HG03469 (cell line): ENCODE measurements around the gene SPAG8.

ENCODE experiments used
- ATAC-seq: cut with Tn5 transposase; IDR thresholded peaks from one replicate; pipeline ENCODE4 v1.9.1; 2021; ENCODE audit warnings: mild to moderate bottlenecking, moderate library complexity, moderate number of reproducible peaks; ENCODE audit not compliant: unreplicated experiment

Gene SPAG8

DNA sequence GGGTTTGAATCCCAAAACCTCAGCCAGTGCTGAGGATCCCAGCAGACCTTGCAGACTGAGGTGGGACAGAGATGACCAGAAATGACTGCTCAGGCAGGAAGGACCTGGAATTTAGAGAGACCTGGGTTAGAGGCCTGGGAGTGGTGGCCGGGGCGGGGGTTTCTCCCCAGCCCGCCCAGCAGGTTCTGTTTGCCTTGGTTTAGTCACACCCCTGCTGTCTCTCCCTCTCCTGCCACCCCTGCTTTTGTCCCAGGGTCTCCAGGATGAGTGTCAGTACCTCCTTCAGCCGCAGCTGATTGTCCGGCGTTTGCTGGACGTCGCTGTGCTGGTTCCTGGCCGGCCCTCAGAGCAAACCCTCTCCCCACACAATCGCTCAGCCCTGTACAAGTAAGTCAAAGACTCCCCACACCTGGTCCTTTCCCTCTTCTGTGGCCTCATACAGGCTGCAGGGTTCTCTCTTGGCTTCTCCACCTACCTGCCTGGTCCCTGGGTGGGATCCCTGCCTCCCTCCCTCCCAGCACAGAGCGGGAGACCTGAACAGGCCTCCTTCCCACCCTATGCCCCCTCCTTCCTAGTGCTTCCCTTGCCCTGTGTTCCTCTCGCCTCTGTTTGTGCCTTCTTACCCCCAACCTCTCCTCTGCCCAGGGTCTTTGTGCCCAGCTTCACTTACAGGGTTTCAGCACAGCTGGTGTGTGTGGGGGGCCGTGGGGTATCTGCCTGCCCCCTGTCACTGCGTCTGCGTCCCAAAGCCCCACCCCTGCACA lies 29.0 kb upstream of the SPAG8 start:
- no peak for ATAC-seq

DNA sequence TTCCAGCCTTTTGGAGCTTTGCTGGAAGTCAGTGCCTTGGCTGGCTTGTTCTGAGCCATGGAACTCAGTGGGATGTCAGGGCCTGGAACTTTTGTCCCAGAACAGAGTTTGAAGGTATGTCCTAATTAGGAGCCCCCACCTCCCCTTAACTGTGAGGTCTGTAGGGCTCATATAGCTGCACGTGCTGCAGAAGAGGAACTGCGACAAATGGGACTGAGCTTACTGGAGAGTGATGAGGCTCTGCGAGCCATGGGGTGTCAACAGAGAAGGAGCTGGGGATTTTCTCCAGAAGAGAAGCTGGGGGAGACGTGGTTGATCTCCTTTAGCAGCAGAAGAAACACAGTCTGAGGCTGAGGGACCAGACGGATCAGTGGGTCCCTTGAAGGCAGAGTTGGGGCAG lies 27.9 kb upstream of the SPAG8 start:
- ATAC-seq, result no peak

DNA sequence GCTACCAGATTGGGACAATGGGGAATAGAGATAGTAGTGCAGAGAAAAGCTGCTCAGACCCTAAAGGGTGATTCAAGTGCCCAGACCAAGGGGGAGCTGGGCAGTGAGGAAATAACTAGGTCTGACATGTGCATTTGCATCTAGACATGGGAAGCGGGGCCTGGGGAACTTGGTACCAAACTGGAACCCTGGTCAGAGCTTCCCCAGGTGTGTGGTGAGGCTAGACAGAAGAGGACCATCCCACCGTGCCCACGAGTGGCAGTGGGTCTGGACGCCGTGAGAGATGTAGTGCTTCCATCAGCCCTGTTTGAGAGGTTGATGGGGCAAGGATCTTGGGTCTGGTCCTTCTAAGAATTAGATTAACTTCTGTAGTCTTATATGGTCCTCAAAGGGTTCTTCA lies 24.5 kb upstream of the SPAG8 start:
- ATAC-seq, result no peak

DNA sequence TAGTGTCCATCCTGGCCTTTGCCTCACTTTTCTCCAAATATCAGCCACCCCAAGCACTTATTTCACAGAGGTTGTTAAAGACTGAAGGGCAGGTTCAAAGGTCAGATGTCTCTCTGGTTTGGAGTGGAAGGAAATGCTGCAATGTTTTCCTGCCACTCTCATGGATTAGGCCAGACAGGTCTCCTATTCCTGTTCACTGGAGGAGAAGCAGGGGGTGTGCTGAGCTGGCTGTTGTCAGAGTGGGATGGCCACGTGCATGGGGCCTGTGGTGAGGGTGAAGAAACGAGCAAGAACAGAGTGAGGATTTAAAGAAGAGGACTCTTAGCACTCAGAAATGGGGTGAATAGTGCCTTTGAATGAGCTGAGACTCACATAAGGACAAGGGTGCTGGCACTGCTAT lies 23.7 kb upstream of the SPAG8 start:
- no peak for ATAC-seq

DNA sequence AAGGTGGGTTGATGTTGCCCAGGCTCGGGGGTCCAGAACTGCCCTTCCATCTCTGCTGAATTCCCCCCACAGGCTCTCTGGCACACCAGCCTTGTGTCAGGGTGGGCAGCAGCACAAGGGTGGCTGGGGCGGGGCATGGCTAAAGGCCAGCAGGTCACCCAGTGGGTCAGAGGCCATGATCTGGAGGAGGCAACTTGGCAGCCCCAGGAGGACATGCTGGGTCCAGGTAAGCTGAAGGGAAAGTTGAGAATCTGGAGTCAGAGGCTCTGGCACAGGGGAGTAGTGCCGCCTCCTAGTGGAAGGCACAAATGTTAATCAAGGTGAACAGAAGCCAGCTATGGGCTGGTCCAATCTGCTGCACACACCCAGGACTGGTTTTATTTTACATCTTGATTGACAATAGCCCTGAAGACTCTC lies 23.2 kb upstream of the SPAG8 start:
- ATAC-seq, result no peak

DNA sequence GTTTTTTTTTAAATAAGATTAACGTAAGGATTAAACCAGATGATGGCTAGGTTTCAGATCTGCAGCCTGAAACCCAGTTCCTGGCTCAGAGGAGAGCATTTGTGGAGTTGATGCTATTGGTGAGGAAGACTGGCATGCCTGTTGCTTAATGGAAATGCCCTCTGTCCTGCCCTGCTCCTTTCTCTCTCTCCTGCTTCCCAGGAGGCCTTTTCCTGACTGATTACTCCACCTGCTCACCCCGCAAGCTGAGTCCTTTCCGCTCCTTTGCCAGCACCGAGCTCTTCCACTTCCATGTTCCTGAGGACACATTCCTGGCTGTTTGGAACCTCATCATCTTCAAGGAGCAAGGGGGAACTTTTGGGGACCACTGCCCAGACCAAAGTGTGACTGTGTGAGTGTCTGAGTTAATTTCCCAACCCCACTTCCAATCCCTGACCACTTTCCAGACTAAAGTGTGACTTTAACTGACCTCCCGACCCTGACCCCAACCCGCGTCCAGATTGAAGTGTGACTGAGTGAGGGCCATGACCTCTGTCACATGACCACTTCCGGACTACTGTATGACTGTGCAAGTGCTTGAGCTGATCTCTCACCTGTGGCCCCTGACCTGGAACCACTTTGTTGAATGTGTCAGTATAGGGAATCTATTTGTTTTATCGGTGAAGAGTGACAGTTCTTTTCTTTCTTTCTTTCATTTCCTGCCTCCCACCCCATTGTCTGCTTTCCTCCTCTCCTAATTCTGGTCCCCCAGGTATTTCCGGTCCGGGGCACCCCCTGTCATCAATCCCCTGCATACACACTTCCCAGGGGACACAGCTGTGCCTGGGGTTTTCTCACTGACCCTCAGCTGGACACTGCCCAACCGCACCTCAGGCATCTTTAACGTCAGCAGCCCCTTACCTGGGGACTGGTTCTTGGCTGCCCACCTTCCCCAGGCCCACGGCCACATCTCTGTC lies 22.5 kb upstream of the SPAG8 start:
- ATAC-seq, result no peak

DNA sequence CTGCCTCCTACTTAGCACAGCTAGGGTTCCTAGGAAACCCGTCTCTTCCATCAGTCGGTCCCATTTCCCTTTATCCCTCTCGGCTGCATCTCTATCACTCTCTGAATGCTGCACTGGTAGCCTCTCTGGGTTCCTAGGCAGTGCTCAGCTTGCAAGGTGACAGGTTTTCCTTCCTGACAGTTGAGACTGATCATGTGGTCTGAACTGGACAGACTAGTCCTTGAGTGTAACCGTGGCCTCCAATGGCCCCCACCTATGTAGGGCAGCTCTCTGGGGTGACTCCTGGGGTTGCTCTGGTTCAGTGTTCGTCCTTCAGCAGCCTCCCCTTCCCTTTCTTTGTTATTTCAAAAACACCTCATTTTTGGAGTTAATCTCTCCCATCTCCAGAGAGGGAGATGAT lies 20.8 kb upstream of the SPAG8 start:
- no peak for ATAC-seq

DNA sequence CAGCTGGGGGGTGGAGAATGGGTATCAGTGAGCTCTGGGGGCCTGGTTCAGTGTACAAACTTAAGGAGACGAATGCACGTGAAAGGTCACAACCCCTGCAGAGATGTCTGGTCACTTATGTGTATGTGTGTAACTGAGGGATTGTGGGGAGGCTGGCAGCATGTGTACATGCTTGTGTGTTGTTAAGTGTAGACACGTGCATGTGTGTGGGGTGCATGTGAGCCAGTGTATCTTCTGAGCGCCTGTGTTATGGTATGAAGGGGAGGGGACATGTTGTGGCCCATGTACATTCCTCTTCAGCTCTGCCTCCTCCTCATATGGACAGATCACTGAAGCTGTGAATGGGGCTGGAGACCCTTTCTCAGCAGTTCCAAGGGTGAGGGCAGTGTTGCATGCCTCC lies 19.0 kb upstream of the SPAG8 start:
- no peak for ATAC-seq

DNA sequence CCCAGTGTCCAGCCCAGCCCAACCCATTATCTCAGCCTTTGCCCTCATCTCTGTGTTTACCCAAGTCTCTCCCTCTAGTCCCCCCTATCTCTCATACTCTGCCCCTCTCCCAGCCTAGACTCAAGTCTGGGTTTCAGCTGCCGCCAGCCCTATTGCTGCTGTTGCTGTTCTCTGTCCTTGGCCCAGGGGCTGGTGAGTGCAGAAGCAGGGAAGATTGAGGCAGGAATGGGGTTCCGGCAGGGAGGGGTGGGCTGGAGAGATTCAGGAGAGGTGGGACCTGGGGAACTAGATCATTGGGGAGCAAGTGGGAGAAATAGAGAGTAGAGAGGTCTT lies 17.7 kb upstream of the SPAG8 start:
- no peak for ATAC-seq

DNA sequence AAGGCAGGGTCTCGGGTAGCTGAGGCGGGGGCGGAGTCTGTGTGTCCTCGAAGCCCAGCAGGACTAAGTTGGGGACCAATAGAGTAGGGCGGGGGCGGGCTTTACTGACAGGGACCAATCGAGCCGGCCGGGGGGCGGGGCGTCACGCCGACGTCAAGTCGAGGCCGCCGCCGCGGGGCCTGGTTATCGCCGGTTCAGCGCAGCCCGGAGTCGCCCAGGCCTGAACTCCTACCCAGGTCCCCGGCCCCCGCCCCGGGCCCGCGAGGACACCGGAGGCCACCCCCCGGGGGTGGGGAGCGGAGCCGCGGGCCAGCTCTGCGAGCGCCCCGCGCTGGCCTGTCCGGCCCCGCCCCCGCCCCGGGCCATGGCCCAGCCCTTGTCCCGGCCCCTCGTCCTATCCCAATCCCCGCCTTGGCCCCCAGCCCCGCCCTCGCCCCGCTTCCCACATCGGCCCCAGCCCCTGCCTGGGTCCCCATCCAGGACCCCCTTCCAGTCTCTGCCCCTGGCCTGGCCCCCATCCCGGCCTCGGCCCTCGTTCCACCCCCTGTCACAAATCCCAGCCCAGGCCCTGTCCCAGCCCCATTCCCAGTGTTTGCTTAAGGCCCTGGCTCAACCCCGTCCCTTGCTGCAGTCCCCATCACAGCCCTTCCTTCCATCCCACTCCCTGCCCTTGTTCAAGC lies 17.2 kb upstream of the SPAG8 start, which contains the start of gene TMEM8B:
Gene TMEM8B (plus strand): TSS at position 145 of the 680 bp plus-strand sequence. CDS start 220 bp downstream, at position 365.
- no peak for ATAC-seq

DNA sequence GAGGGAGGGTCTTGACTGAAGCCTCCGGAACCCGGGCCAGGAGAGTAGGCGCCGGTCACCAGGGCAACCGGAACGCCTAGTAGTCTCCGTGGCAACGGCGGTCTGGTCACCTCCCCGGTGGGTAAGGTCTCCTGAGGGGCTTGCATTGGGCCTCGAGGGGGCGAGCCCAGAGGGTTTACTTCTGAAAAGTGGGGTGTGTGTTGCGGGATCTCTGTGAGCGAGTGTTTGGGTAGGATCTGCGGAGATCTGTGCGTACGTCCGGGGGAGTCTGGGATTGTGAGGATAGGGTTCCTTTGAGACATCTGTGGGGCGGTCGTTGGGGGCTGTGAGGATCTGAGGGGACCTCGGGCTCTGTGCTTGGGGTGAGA lies 16.6 kb upstream of the SPAG8 start, which contains the start of gene FAM221B:
Gene FAM221B (minus strand): TSS at position 17 of the 368 bp plus-strand sequence. CDS start 2,571 bp downstream, outside the sequence.
- ATAC-seq, result no peak

DNA sequence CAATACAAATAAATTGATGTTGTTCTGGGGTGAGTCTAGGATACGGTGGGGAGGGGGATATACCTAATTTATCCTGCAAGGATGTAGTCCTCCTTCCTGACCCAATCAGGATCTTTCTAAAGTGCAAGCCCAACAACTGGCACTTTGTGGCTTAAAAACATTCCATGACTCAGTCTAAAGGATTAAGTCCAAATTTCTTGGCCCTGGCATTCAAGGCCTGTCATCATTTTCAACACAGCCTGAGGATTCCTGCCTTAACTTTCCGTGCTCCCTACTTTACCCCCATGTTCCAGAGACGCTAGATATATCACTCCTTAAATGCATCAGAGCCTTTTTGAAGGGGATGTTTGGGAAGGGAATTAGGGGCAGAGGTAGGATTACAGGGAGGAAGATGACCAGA lies 15.4 kb upstream of the SPAG8 start:
- no peak for ATAC-seq

DNA sequence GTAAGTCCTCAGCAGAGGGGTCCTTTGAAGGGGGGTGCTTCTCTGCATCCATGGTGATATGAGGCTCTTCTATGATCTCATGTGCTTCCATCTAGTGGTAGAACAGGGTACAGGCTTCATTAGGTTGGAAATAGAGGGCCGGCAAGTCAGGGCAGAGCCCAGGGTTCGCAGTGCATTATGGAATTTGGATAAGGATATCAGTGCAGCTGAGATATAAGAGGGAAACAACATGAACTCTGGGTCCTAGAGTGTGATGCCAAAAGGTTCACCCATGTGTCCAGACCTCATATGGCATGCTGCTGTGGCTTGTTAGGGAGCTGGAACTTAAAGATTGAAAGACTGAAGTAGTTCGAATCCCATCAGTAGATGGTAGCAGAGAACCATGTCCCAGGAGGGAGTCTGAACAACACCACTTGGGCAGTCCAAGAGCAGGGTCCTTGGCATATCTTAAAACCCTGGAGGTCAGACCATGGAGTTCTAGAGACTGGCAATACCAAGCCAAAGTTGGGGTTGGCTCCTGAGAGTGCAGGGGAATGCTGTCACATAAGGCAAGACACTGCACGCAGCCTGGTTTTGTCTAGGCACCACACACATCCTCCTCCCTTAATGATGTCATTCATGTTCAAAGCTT lies 14.1 kb upstream of the SPAG8 start:
- peak; percentile 48 for ATAC-seq

DNA sequence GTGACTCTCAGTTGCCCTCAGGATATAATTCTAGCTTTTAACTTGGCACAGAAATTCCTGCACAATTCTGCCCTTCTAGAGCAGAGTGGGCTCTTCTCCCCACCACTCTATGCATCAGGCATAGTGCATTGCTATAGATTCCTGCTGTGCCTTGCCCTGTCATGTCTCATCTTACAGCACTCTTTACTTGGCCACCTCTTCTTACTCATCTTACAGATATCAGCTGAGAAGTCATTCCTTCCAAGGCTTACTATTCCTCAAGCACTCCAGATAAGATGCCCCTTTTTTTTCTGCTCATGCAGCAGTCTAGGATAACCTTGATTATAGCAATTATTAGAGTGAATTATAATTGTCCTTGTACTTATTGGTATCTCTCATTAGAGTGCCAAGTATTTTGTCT lies 10.9 kb upstream of the SPAG8 start:
- ATAC-seq, result no peak

DNA sequence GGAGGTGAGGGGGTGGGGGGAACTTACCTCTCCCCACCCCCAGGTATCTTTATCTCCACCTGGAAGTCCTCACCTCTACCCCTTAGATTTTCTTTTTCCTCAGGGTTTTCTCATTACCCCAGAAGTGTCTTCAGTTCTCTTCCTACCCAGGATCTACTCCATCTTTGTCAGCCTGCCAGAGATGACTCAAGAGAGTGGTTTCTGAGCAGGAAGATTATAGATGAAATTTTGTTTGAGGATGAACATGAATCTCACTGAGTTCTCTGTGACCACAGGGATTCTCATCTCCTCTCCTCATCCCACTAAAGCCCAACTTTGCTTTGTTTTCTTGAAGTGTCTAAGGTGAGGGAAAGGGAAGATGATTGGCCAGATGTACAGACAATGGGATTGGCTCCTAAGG lies 8.0 kb upstream of the SPAG8 start:
- ATAC-seq, result no peak

DNA sequence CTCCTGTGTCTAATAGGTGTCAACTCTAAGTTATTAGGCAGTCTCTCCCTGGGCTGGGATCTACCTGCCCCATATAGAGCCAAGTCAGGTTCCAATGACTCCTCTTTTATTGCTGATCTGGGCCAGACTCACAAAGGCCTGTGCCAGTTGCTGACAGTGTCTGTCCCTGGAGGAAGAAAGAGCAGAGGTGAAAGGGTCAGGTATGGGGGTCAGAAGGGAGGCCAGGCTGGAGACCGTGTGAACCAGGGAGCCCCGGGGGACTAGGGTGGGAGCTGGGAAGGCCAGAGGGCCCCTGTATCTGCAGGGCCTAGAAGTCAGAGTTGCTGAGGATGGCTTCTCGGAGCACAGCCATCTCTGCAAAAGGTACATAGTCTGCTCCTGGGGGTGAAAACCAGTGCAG lies 6.3 kb upstream of the SPAG8 start:
- no peak for ATAC-seq

DNA sequence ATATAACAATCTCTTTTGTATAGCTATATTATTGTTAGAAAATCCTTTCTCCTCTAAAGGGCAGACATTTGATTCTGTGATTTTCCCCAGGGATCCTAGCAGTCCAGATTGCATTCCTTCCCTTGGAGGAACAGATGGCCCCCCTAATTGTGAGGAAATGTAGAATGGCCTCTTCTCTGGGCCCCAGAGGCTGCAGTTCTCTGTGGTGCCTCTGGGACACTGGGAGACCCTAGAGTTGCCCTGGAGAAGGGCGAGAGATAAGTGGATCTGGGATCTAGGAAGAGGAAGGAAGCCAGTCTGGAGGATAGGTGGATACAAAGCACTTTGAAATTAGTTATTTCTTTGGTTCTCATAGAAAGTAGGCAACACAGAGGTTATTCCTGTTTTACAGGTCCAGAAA lies 4.6 kb upstream of the SPAG8 start:
- no peak for ATAC-seq

DNA sequence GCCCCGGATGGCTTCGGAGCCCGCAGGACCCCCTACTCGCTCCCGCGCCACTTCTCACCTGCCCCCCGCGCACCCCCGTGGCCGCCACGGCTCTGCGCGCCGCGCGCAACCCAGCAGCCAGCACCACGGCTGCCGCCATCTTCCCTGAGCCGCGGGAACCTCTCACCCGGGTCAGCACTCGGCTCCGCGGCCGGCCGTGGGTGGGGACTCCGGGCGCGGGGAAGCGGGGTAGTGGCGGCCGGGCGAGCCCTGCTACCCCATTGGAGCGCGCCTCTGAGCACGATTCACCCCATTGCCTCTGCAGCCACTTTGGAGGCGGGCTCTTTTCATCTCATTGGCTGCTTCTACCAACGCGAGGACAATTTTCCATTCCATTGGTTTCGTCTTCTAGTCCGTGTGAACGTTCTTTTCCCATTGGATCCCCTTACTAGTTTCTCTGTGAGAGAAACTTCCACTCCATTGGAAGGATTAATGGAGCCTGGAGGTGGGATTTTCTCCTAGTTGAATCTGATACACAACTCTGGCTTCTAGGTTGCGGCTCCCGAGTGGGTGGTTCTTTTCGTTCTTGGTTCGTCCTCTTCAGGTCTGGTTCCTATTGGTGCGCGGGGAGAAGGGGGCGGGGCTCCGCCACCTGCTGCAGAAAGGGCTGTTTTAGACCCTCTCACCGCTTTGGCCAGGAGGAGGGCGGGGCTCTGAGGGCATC lies 2.9 kb upstream of the SPAG8 start, which contains the start of gene HINT2:
Gene HINT2 (minus strand): TSS at position 202 of the 703 bp plus-strand sequence. CDS start 63 bp downstream, at position 139.
- ATAC-seq, result peak; percentile 39

DNA sequence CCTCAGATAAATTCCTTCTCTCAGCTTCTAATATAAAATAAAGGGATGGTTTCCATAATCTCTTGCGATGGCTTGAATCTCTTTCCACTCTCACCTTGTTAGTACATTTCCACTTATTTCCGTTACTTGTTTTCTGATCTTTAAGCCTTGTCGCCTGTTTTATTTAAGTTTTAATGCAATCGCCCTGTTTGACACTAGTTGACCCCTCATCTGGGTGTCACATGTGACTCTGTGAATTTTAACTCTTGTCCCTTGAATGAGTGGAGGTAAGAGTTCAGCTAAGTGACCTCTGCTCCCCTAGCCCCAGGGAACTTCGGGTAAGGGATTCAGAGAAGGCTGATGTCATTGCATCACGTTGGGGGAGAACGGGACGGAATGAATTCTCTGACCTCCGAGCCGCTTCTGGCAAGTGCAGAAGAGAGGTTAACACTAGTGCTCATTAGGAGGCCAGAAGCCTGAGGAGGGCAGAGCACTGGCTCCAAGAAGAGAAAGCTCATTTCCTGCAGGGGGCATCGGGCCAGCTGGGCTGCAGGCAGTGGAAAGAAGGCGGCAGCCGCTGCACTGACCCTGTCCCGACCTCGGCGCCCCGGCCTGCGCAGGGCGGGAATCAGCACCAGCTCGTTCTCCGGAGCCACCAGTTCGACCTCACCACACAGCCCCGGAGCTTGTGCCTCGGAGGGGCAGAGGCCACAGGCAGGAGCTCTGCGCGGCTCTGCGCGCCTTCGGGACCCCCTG lies 2.2 kb upstream of the SPAG8 start:
- peak; percentile 25 for ATAC-seq
